Endothelial cell (in vitro differentiated cells): ENCODE results near the gene WSCD2. TPM values are rescaled to one million over a fixed set of nuclear protein-coding genes. Genes with fewer than 3 reads are reported as not detected.

Source experiments
- DNase-seq: peaks from one replicate; pipeline ENCODE4 v3.0.0; 2021; ENCODE audit warnings: low spot score
- H3K27ac Mint-ChIP-seq: one replicate; pipeline ENCODE4 v1.8.0; 2021; ENCODE audit warnings: mixed read lengths, inconsistent platforms; ENCODE audit not compliant: unreplicated experiment
- H3K27me3 Mint-ChIP-seq: one replicate; pipeline ENCODE4 v1.8.0; 2021; ENCODE audit warnings: mild to moderate bottlenecking, moderate library complexity, mixed read lengths, inconsistent platforms; ENCODE audit not compliant: unreplicated experiment
- H3K36me3 Mint-ChIP-seq: one replicate; pipeline ENCODE4 v1.8.0; 2021; ENCODE audit warnings: mild to moderate bottlenecking, low read depth, mixed read lengths, inconsistent platforms; ENCODE audit not compliant: unreplicated experiment
- H3K4me1 Mint-ChIP-seq: one replicate; pipeline ENCODE4 v1.8.0; 2021; ENCODE audit warnings: mild to moderate bottlenecking, mixed read lengths, inconsistent platforms; ENCODE audit not compliant: unreplicated experiment
- H3K4me3 Mint-ChIP-seq: one replicate; pipeline ENCODE4 v1.8.0; 2021; ENCODE audit warnings: mild to moderate bottlenecking, mixed read lengths, inconsistent platforms; ENCODE audit not compliant: unreplicated experiment
- H3K9me3 Mint-ChIP-seq: one replicate; pipeline ENCODE4 v1.8.0; 2021; ENCODE audit warnings: mixed read lengths, inconsistent platforms; ENCODE audit not compliant: unreplicated experiment
- total RNA-seq: library from RNA; stranded (reverse); fragmentation: NEBNext Ultra II Directional; extraction: Animal tissue kit (Norgen Biotek cat#: 25700); gene quantifications from one replicate; pipeline ENCODE4 v1.2.1, GENCODE V29; 2021; ENCODE audit not compliant: unreplicated experiment
- TF ChIP-seq, protein P1 (sequence below): fragments of 200-600 bp; sonication (generic); IDR thresholded peaks from one replicate; pipeline ENCODE4 v1.5.0; 2021; ENCODE audit warnings: antibody characterized with exemption; ENCODE audit not compliant: unreplicated experiment

The WSCD2 gene
- total RNA-seq, 1 donor from 2014 or later = not detected

DNA sequence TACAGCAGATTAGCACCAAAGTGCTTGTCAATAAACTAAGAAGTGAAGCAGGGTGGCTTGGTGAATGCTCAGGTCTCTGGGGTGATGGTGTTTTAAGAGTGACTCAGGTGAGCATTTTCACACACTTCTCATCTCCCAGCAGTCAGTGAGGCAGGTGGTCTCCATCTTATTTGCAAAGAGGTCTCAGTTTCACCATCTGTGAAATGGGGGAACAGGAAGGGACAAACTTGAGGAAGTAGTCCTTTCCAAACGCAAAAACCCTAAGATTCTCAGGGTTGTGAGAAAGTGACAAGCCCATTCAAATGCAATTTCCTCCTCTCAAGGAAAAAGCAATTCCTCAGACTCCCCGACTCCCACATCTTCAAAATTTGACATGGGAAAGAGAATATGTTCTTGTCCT, 155.9 kb downstream of the WSCD2 start:
- Mint-ChIP-seq H3K4me1 (peaks cover 14% of the 10 kb centered on the region), H3K9me3 (no peaks in the 10 kb centered on the region), H3K27ac (no peak overlapping the region), H3K4me3 (no peak overlapping the region), H3K36me3 (no peaks in the 10 kb centered on the region), H3K27me3 (peaks cover 10% of the 10 kb centered on the region)
- no peak for DNase-seq
- TF ChIP-seq, protein P1, sequence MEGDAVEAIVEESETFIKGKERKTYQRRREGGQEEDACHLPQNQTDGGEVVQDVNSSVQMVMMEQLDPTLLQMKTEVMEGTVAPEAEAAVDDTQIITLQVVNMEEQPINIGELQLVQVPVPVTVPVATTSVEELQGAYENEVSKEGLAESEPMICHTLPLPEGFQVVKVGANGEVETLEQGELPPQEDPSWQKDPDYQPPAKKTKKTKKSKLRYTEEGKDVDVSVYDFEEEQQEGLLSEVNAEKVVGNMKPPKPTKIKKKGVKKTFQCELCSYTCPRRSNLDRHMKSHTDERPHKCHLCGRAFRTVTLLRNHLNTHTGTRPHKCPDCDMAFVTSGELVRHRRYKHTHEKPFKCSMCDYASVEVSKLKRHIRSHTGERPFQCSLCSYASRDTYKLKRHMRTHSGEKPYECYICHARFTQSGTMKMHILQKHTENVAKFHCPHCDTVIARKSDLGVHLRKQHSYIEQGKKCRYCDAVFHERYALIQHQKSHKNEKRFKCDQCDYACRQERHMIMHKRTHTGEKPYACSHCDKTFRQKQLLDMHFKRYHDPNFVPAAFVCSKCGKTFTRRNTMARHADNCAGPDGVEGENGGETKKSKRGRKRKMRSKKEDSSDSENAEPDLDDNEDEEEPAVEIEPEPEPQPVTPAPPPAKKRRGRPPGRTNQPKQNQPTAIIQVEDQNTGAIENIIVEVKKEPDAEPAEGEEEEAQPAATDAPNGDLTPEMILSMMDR = no peak

DNA sequence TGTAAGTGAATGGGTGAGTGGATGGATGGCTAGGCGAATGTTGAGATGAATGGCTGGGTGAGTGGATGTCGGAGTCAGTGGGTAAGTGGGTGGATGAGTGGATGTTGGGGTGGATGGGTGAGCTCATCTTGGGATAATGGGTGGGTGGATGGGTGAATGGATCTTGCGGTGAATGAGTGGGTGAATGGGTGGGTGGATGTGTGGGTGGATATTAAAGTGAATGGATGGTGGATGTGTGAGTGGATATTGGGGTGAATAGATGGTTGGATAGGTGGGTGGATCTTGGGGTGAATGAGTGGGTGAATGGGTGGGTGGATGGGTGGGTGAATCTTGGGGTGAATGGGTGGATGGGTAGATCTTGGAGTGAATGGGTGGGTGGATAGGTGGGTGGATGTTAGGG, 158.1 kb downstream of the WSCD2 start:
- H3K36me3 Mint-ChIP-seq = peaks cover 2% of the 10 kb centered on the region
- DNase-seq = no peak
- H3K27me3 Mint-ChIP-seq = peaks cover 14% of the 10 kb centered on the region
- peaks cover 14% of the 10 kb centered on the region for H3K4me1 Mint-ChIP-seq
- TF ChIP-seq, protein P1 = no peak
- H3K27ac Mint-ChIP-seq = no peak overlapping the region
- no peak overlapping the region for H3K4me3 Mint-ChIP-seq
- H3K9me3 Mint-ChIP-seq = no peaks in the 10 kb centered on the region

DNA sequence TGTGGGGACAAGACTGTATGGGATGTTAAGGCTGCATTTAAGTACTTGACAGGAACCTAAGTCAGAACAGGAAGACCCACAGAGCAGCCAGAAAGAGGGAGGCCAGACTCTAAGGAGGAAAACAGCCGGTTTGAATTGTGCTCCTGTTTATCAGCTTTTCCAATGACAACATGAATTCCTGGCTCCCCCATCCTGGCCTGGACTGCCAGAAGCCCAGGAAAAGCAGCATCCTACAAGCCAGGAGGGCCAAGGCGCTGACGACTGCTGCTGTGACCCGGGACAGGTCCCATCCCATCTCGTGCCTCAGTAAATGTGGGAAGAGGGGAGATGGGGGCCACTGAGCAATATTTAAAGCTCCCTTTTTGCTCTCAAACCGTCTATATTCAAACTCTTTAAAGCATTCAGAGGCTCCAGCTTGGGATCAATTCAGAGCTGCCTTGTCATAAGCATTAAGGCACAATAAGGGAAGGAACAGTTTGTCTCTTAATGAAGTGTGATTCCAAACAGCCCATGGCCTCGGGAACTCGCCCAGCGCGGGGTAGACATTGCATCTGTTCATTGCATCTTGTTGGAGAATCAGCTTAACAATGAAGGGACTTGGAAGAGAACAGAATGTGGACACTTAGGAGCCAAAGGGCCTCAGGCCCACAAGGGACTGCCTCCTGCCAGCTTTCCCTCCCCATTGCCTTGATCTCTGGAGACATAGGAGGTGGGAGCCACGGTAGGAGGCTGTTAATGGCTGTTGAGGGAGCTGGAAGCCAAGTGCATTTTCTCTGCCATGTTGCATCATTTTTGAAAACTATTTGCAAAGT, 160.5 kb downstream of the WSCD2 start:
- Mint-ChIP-seq H3K36me3 (peaks cover 2% of the 10 kb centered on the region), H3K27me3 (peaks cover 10% of the 10 kb centered on the region), H3K27ac (no peak overlapping the region), H3K9me3 (no peaks in the 10 kb centered on the region), H3K4me1 (peaks cover 11% of the 10 kb centered on the region), H3K4me3 (no peak overlapping the region)
- no peak for DNase-seq
- TF ChIP-seq, protein P1 = no peak

DNA sequence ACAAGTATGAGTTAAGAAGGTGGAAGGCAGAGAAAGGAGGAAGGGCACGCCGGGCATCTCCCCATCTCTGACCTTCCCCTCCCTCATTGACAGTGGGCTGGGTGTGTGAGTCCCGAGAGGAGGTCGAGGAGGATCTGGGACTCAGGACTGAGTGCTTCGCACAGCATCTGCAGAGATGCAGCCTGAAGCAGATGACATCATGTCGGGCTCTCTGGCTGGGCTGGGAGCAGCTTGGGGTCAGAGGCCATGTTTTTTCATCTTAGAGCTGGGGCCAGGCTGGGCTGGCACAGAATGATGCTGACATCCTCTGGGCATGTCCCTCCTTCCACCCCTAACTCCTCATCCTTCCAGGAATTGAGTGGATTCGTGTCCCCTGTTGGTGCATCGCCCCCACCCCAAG, 166.6 kb downstream of the WSCD2 start:
- Mint-ChIP-seq H3K9me3 (no peaks in the 10 kb centered on the region), H3K27me3 (peaks cover 7% of the 10 kb centered on the region), H3K36me3 (peaks cover 2% of the 10 kb centered on the region), H3K4me3 (no peak overlapping the region), H3K4me1 (peaks cover 13% of the 10 kb centered on the region), H3K27ac (no peak overlapping the region)
- TF ChIP-seq, protein P1 = no peak
- no peak for DNase-seq

- no peaks in the 10 kb centered on the region for H3K9me3 Mint-ChIP-seq
- peaks cover under 1% of the 10 kb centered on the region for H3K36me3 Mint-ChIP-seq
- TF ChIP-seq, protein P1 = no peak
- H3K27me3 Mint-ChIP-seq = peaks cover 5% of the 10 kb centered on the region
- H3K27ac Mint-ChIP-seq = no peak overlapping the region
- H3K4me3 Mint-ChIP-seq = no peak overlapping the region
- H3K4me1 Mint-ChIP-seq = peaks cover 15% of the 10 kb centered on the region
- no peak for DNase-seq
Measured at GRCh38 chr12:108296945-108297344, 167.9 kb downstream of the WSCD2 start.
